HEK293 (cell line): Measurements from ENCODE around the gene NANOS2.

Experiments used
- MYNN ChIP-seq: fragments of 450-650 bp; formaldehyde crosslinking; IDR thresholded peaks from 2 replicates; pipeline ENCODE4 v1.5.1; 2016; ENCODE audit warnings: missing biosample characterization, missing genetic modification characterization, borderline replicate concordance
- TCF7L2 ChIP-seq: IDR thresholded peaks from 2 replicates; pipeline ENCODE4 v1.6.1; 2011; ENCODE audit warnings: low read depth, mild to moderate bottlenecking, inconsistent platforms, low read length, moderate library complexity, borderline replicate concordance
- ZBTB1 ChIP-seq: fragments of 450-650 bp; formaldehyde crosslinking; IDR thresholded peaks from 2 replicates; pipeline ENCODE4 v1.5.1; 2016; ENCODE audit warnings: missing biosample characterization, missing genetic modification characterization
- ZNF140 ChIP-seq: fragments of 450-650 bp; formaldehyde crosslinking; IDR thresholded peaks from 2 replicates; pipeline ENCODE4 v1.5.1; 2016; ENCODE audit warnings: missing biosample characterization, missing genetic modification characterization
- ZNF2 ChIP-seq: fragments of 450-650 bp; formaldehyde crosslinking; IDR thresholded peaks from 2 replicates; pipeline ENCODE4 v1.5.1; 2016; ENCODE audit warnings: missing biosample characterization, missing genetic modification characterization
- ZNF600 ChIP-seq: fragments of 450-650 bp; formaldehyde crosslinking; IDR thresholded peaks from 2 replicates; pipeline ENCODE4 v1.5.1; 2016; ENCODE audit warnings: missing biosample characterization, missing genetic modification characterization
- ZNF658 ChIP-seq: fragments of 450-650 bp; formaldehyde crosslinking; IDR thresholded peaks from 2 replicates; pipeline ENCODE4; 2016; ENCODE audit warnings: missing biosample characterization, missing genetic modification characterization
- ZNF707 ChIP-seq: fragments of 450-650 bp; formaldehyde crosslinking; IDR thresholded peaks from 2 replicates; pipeline ENCODE4 v1.5.1; 2016; ENCODE audit warnings: missing biosample characterization, missing genetic modification characterization
- TF ChIP-seq, protein P1 (sequence below): fragments of 450-650 bp; formaldehyde crosslinking; IDR thresholded peaks from 2 replicates; pipeline ENCODE4 v1.5.1; 2017; ENCODE audit warnings: missing biosample characterization, missing genetic modification characterization

GRCh38 chr19:45881082-45881908 is 33.3 kb downstream of the NANOS2 start:
- TF ChIP-seq ZNF2 (tag by site-specific recombination), result no peak
- no peak for TF ChIP-seq MYNN (tag by site-specific recombination)
- TF ChIP-seq ZNF658, result no peak
- no peak for TF ChIP-seq ZNF707 (tag by site-specific recombination)
- no peak for TF ChIP-seq ZNF600 (tag by site-specific recombination)
- TF ChIP-seq, protein P1, sequence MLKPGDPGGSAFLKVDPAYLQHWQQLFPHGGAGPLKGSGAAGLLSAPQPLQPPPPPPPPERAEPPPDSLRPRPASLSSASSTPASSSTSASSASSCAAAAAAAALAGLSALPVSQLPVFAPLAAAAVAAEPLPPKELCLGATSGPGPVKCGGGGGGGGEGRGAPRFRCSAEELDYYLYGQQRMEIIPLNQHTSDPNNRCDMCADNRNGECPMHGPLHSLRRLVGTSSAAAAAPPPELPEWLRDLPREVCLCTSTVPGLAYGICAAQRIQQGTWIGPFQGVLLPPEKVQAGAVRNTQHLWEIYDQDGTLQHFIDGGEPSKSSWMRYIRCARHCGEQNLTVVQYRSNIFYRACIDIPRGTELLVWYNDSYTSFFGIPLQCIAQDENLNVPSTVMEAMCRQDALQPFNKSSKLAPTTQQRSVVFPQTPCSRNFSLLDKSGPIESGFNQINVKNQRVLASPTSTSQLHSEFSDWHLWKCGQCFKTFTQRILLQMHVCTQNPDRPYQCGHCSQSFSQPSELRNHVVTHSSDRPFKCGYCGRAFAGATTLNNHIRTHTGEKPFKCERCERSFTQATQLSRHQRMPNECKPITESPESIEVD, result no peak
- TF ChIP-seq TCF7L2, result no peak
- TF ChIP-seq ZNF140 (tag by site-specific recombination), result no peak
- no peak for TF ChIP-seq ZBTB1
